GM06990 (cell line): ENCODE data around the gene LCN1.

ENCODE experiments used
- DNase-seq: peaks from one replicate; pipeline ENCODE4 v3.0.0-alpha.2; 2011; ENCODE audit not compliant: insufficient read length; ENCODE audit errors: extremely low read depth
- H3K27me3 ChIP-seq: replicated peaks from 2 replicates; pipeline ENCODE4 v1.6.0; 2011; ENCODE audit warnings: low read length; ENCODE audit not compliant: control insufficient read depth, insufficient read depth
- H3K36me3 ChIP-seq: 2 replicates; pipeline ENCODE4 v1.5.1; 2011; ENCODE audit warnings: low read length; ENCODE audit not compliant: control insufficient read depth, insufficient read depth
- H3K4me3 ChIP-seq: replicated peaks from 2 replicates; pipeline ENCODE4 v1.5.1; 2011; ENCODE audit warnings: low read depth, mild to moderate bottlenecking, control low read depth, low read length
- CTCF ChIP-seq: IDR thresholded peaks from 2 replicates; pipeline ENCODE4 v1.5.1; 2011; ENCODE audit warnings: low read length, control low read depth, mild to moderate bottlenecking, inconsistent platforms; ENCODE audit not compliant: insufficient read depth, poor library complexity, severe bottlenecking

Gene LCN1

GRCh38 chr9:135554718-135555117 is 33.5 kb downstream of the LCN1 start:
- TF ChIP-seq CTCF: no peak
- H3K4me3 ChIP-seq: no peak overlapping the region
- no peak for DNase-seq
- H3K36me3 ChIP-seq: no peaks in the 10 kb centered on the region; the same call in 1 of the 2 replicates
- no peaks in the 10 kb centered on the region for H3K27me3 ChIP-seq

- Histone ChIP-seq H3K36me3 (no peaks in the 10 kb centered on the region; the same call in 1 of the 2 replicates), H3K27me3 (no peaks in the 10 kb centered on the region), H3K4me3 (no peak overlapping the region)
- DNase-seq: no peak
- TF ChIP-seq CTCF: no peak
These were observed 34.0 kb downstream of the LCN1 start for GRCh38 chr9:135555203-135555602.

- Histone ChIP-seq H3K4me3 (no peak overlapping the region), H3K36me3 (no peaks in the 10 kb centered on the region; the same call in 1 of the 2 replicates), H3K27me3 (no peaks in the 10 kb centered on the region; the same call in 1 of the 2 replicates)
- TF ChIP-seq CTCF: no peak
- no peak for DNase-seq
These were observed 34.7 kb downstream of the LCN1 start for GRCh38 chr9:135555910-135556309.

GRCh38 chr9:135559606-135560005 is 38.4 kb downstream of the LCN1 start:
- Histone ChIP-seq H3K36me3 (no peaks in the 10 kb centered on the region; the same call in 1 of the 2 replicates), H3K27me3 (no peaks in the 10 kb centered on the region; the same call in 1 of the 2 replicates), H3K4me3 (no peak overlapping the region)
- no peak for TF ChIP-seq CTCF
- DNase-seq: no peak

GRCh38 chr9:135561391-135562234 is 40.4 kb downstream of the LCN1 start, which contains the start of gene PAEP:
Gene PAEP (plus strand): TSS chr9:135561756.
- Histone ChIP-seq H3K36me3 (no peaks in the 10 kb centered on the region), H3K4me3 (no peak within 1 kb of the TSS), H3K27me3 (no peaks in the 10 kb centered on the region; the same call in 1 of the 2 replicates)
- DNase-seq: no peak
- no peak for TF ChIP-seq CTCF
